ENCODE data around the gene CD34.

GRCh38 chr1:207835958-207836357 is 75.0 kb downstream of the CD34 start:
- TF ChIP-seq POLR2A (IDR thresholded peaks at IDR 0.05; ENCODE audit: low read length): no peak
- no peak for TF ChIP-seq GATA1 (IDR thresholded peaks at IDR 0.05; ENCODE audit: low read depth, low read length)
